ENCODE data around the gene TSPAN14. TPM values are rescaled to one million over a fixed set of nuclear protein-coding genes. Genes with fewer than 3 reads are reported as not detected.

Gene TSPAN14
- total RNA-seq, 2 experiments from 2014 or later: 43.9 to 45.5 TPM

GRCh38 chr10:80429521-80429973 is 24.6 kb upstream of the TSPAN14 start:
- intact Hi-C loops (cut with micrococcal nuclease): no loop called here
- DNase-seq: no peak
- H3K4me3 Mint-ChIP-seq: no peak overlapping the region
- H3K27ac Mint-ChIP-seq: no peak overlapping the region
- no peak for TF ChIP-seq CTCF (IDR thresholded peaks at IDR 0.05)
- no peaks in the 10 kb centered on the region for H3K27me3 Mint-ChIP-seq
- peaks cover 8% of the 10 kb centered on the region for H3K36me3 Mint-ChIP-seq (ENCODE audit: low read depth)
- ChIA-PET CTCF (interaction anchor here (1.0 kb wide), 1 partner anchor 76 kb away, joined by 5 read pairs; no protein-coding TSS in a partner anchor), POLR2A (no interaction called here)
- H3K4me1 Mint-ChIP-seq (ENCODE audit: low read depth): peaks cover 3% of the 10 kb centered on the region
- ATAC-seq: no peak
- no peaks in the 10 kb centered on the region for H3K9me3 Mint-ChIP-seq

GRCh38 chr10:80433134-80433533 is 21.0 kb upstream of the TSPAN14 start:
- ATAC-seq (no peak), DNase-seq (no peak)
- H3K27ac Mint-ChIP-seq: no peak overlapping the region
- no peak overlapping the region for H3K4me3 Mint-ChIP-seq
- peaks cover 8% of the 10 kb centered on the region for H3K36me3 Mint-ChIP-seq (ENCODE audit: low read depth)
- no peaks in the 10 kb centered on the region for H3K27me3 Mint-ChIP-seq
- ChIA-PET POLR2A (no interaction called here), CTCF (interaction anchor here (1.0 to 6.8 kb wide), 5 partner anchors 11 to 72 kb away, joined by 3 to 40 read pairs (median 6); no protein-coding TSS in a partner anchor)
- intact Hi-C loops (cut with micrococcal nuclease): no loop called here
- peaks cover 3% of the 10 kb centered on the region for H3K4me1 Mint-ChIP-seq (ENCODE audit: low read depth)
- TF ChIP-seq CTCF (IDR thresholded peaks at IDR 0.05): no peak
- no peaks in the 10 kb centered on the region for H3K9me3 Mint-ChIP-seq

- H3K36me3 Mint-ChIP-seq (ENCODE audit: low read depth): peaks cover 6% of the 10 kb centered on the region
- ATAC-seq (no peak), DNase-seq (no peak)
- POLR2A ChIA-PET: interaction anchor here (1.5 kb wide), 1 partner anchor 11 kb away, joined by 3 read pairs; no protein-coding TSS in a partner anchor
- H3K27ac Mint-ChIP-seq: no peak overlapping the region
- H3K4me3 Mint-ChIP-seq: no peak overlapping the region
- intact Hi-C loops (cut with micrococcal nuclease): no loop called here
- H3K27me3 Mint-ChIP-seq: no peaks in the 10 kb centered on the region
- TF ChIP-seq CTCF (IDR thresholded peaks at IDR 0.05): no peak
- H3K4me1 Mint-ChIP-seq (ENCODE audit: low read depth): no peaks in the 10 kb centered on the region
- no peaks in the 10 kb centered on the region for H3K9me3 Mint-ChIP-seq
- CTCF ChIA-PET: interaction anchor here (1.4 to 6.8 kb wide), 3 partner anchors 8 to 68 kb away, joined by 6 to 40 read pairs (median 7); no protein-coding TSS in a partner anchor
Measured at GRCh38 chr10:80436446-80437098, 17.5 kb upstream of the TSPAN14 start.

GRCh38 chr10:80437227-80437626 is 16.9 kb upstream of the TSPAN14 start:
- Mint-ChIP-seq H3K4me1 (ENCODE audit: low read depth) (no peaks in the 10 kb centered on the region), H3K27ac (no peak overlapping the region), H3K27me3 (no peaks in the 10 kb centered on the region), H3K36me3 (ENCODE audit: low read depth) (no peaks in the 10 kb centered on the region), H3K4me3 (no peak overlapping the region), H3K9me3 (no peaks in the 10 kb centered on the region)
- ATAC-seq (no peak), DNase-seq (no peak)
- no peak for TF ChIP-seq CTCF (IDR thresholded peaks at IDR 0.05)
- ChIA-PET CTCF (interaction anchor here (2.0 to 6.8 kb wide), 2 partner anchors 59 to 68 kb away, joined by 13 to 40 read pairs; no protein-coding TSS in a partner anchor), POLR2A (interaction anchor here (1.5 kb wide), 1 partner anchor 12 kb away, joined by 3 read pairs; no protein-coding TSS in a partner anchor)
- intact Hi-C loops (cut with micrococcal nuclease): no loop called here

- Mint-ChIP-seq H3K4me1 (ENCODE audit: low read depth) (peaks cover 32% of the 10 kb centered on the region), H3K27me3 (no peaks in the 10 kb centered on the region), H3K9me3 (no peaks in the 10 kb centered on the region), H3K36me3 (ENCODE audit: low read depth) (no peaks in the 10 kb centered on the region), H3K4me3 (no peak overlapping the region), H3K27ac (no peak overlapping the region)
- intact Hi-C loops (cut with micrococcal nuclease): no loop called here
- ATAC-seq (no peak), DNase-seq (no peak)
- ChIA-PET CTCF (interaction anchor here (1.7 to 37.8 kb wide), 3 partner anchors 59 to 65 kb away, joined by 9 to 1114 read pairs (median 44); no protein-coding TSS in a partner anchor), POLR2A (no interaction called here)
- no peak for TF ChIP-seq CTCF (IDR thresholded peaks at IDR 0.05)
Measured at GRCh38 chr10:80441831-80442230, 12.3 kb upstream of the TSPAN14 start.
